Ishikawa (cell line): ENCODE results near the gene AKAP6.

Source experiments
- CEBPB ChIP-seq: IDR thresholded peaks from 2 replicates; pipeline ENCODE4 v1.6.1; 2012
- CREB1 ChIP-seq: IDR thresholded peaks from 2 replicates; pipeline ENCODE4 v1.6.1; 2012; ENCODE audit warnings: low read depth
- EGR1 ChIP-seq: IDR thresholded peaks from 2 replicates; pipeline ENCODE4 v1.6.1; 2012
- EP300 ChIP-seq: IDR thresholded peaks from 2 replicates; pipeline ENCODE4 v1.6.1; 2012; ENCODE audit warnings: borderline replicate concordance
- FOXM1 ChIP-seq: IDR thresholded peaks from 2 replicates; pipeline ENCODE4 v1.6.1; 2012; ENCODE audit warnings: low read depth, borderline replicate concordance
- NFIC ChIP-seq: IDR thresholded peaks from 2 replicates; pipeline ENCODE4 v1.6.1; 2012
- RAD21 ChIP-seq: IDR thresholded peaks from 2 replicates; pipeline ENCODE4 v1.6.1; 2012; ENCODE audit warnings: low read depth
- TAF1 ChIP-seq: IDR thresholded peaks from 2 replicates; pipeline ENCODE4 v1.6.1; 2012; ENCODE audit warnings: low read depth, mild to moderate bottlenecking
- TCF12 ChIP-seq: IDR thresholded peaks from 2 replicates; pipeline ENCODE4 v1.6.1; 2012; ENCODE audit warnings: low read depth
- TEAD4 ChIP-seq: IDR thresholded peaks from 2 replicates; pipeline ENCODE4 v1.6.1; 2012
- YY1 ChIP-seq: IDR thresholded peaks from 2 replicates; pipeline ENCODE4 v1.6.1; 2012; ENCODE audit warnings: low read depth
- ZBTB7A ChIP-seq: IDR thresholded peaks from 2 replicates; pipeline ENCODE4 v1.6.1; 2012; ENCODE audit warnings: low read depth
- TF ChIP-seq, protein P1 (sequence below): IDR thresholded peaks from 2 replicates; pipeline ENCODE4 v1.6.1; 2012; ENCODE audit warnings: low read depth, mild to moderate bottlenecking
- TF ChIP-seq, protein P2 (sequence below): IDR thresholded peaks from 2 replicates; pipeline ENCODE4 v1.6.1; 2012
- TF ChIP-seq, protein P3 (sequence below): IDR thresholded peaks from 2 replicates; pipeline ENCODE4 v1.6.1; 2012

AKAP6 gene

DNA sequence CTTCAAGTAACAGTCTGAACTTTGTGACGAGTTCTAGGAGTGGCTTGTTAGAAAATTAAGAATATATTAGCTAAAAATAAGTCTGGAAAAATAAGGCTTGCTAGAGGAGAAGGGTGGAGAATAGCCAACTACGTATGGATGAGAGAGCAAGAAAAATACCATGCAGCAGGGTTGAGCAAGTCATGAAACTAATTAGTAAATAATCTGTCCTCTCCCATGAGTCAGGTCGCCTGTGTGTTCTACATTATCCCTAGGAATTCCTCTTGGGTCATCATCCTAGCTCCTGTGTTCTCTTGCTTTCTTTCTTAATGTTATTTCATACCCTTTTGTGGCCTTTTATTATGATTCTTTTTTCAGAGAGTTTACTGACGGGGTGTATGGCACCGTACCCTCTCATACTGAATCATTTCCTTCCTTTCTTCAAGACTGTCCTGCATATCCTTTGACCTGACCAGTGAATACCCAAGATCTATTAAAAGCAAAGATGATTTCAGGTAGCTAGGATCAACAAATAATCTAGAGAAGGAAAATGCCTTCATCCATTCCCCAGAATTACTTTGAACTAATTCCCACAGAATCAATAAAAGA lies 432.4 kb downstream of the AKAP6 start:
- TF ChIP-seq CEBPB (peak; percentile 65; the same call in 1 of the 2 replicates), TEAD4 (peak; percentile 11; the same call in 1 of the 2 replicates), RAD21 (no peak)

DNA sequence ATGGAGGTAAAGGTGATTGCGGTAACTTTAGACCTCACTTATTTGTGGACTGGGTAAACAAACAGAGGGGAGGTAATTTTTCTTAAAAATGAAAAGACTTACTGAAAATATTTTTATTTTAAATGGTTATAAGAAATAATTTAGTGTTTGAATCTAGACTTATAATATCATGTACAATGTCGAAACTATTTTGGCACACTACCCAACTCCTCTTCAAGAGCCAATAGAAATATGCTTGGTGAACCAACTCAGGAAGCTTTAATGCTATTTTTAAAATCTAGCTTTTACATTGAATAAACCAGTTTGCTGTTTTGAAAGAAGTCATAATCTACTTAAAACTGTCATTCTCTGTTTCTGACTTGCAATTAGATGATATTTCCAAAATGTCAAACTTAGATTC lies 433.8 kb downstream of the AKAP6 start:
- TF ChIP-seq NFIC: no peak
- no peak for TF ChIP-seq RAD21
- no peak for TF ChIP-seq TAF1
- TF ChIP-seq TEAD4: no peak
- TF ChIP-seq FOXM1: no peak
- no peak for TF ChIP-seq EGR1
- TF ChIP-seq, protein P1, sequence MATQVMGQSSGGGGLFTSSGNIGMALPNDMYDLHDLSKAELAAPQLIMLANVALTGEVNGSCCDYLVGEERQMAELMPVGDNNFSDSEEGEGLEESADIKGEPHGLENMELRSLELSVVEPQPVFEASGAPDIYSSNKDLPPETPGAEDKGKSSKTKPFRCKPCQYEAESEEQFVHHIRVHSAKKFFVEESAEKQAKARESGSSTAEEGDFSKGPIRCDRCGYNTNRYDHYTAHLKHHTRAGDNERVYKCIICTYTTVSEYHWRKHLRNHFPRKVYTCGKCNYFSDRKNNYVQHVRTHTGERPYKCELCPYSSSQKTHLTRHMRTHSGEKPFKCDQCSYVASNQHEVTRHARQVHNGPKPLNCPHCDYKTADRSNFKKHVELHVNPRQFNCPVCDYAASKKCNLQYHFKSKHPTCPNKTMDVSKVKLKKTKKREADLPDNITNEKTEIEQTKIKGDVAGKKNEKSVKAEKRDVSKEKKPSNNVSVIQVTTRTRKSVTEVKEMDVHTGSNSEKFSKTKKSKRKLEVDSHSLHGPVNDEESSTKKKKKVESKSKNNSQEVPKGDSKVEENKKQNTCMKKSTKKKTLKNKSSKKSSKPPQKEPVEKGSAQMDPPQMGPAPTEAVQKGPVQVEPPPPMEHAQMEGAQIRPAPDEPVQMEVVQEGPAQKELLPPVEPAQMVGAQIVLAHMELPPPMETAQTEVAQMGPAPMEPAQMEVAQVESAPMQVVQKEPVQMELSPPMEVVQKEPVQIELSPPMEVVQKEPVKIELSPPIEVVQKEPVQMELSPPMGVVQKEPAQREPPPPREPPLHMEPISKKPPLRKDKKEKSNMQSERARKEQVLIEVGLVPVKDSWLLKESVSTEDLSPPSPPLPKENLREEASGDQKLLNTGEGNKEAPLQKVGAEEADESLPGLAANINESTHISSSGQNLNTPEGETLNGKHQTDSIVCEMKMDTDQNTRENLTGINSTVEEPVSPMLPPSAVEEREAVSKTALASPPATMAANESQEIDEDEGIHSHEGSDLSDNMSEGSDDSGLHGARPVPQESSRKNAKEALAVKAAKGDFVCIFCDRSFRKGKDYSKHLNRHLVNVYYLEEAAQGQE: no peak
- no peak for TF ChIP-seq CEBPB
- TF ChIP-seq ZBTB7A: no peak
- TF ChIP-seq, protein P2, sequence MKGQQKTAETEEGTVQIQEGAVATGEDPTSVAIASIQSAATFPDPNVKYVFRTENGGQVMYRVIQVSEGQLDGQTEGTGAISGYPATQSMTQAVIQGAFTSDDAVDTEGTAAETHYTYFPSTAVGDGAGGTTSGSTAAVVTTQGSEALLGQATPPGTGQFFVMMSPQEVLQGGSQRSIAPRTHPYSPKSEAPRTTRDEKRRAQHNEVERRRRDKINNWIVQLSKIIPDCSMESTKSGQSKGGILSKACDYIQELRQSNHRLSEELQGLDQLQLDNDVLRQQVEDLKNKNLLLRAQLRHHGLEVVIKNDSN: no peak
- TF ChIP-seq CREB1: no peak
- TF ChIP-seq YY1: no peak
- TF ChIP-seq TCF12: no peak
- no peak for TF ChIP-seq EP300
- TF ChIP-seq, protein P3, sequence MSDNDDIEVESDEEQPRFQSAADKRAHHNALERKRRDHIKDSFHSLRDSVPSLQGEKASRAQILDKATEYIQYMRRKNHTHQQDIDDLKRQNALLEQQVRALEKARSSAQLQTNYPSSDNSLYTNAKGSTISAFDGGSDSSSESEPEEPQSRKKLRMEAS: no peak

GRCh38 chr14:32763673-32764072 lies 434.6 kb downstream of the AKAP6 start:
- TF ChIP-seq NFIC (no peak), RAD21 (no peak), EP300 (no peak), TCF12 (no peak), EGR1 (no peak), ZBTB7A (no peak), TAF1 (no peak), CREB1 (no peak), CEBPB (no peak), TEAD4 (no peak), FOXM1 (no peak), YY1 (no peak)
- TF ChIP-seq, protein P2: no peak
- TF ChIP-seq, protein P3: no peak
- TF ChIP-seq, protein P1: no peak

DNA sequence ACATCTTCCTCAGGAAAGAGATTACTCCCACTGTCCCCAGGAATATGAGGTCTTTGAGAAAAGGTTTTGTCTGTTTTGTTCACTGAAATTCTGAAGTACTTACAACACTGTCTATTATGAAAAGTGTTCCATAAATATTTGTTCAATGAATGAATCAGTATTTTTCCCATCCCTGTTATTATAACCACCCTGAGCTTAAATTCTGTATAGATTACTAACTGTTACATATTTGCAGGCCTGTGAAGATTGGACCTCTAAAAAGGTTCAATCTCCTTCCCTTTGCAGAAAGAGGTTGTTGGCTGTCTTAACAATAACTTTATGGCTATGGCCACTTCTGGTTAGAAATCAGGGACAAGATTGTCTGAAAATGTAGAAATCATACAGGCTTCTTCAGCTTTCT lies 435.0 kb downstream of the AKAP6 start:
- TF ChIP-seq, protein P3: no peak
- no peak for TF ChIP-seq CREB1
- TF ChIP-seq ZBTB7A: no peak
- TF ChIP-seq EGR1: no peak
- TF ChIP-seq TEAD4: no peak
- TF ChIP-seq TCF12: no peak
- no peak for TF ChIP-seq CEBPB
- no peak for TF ChIP-seq FOXM1
- no peak for TF ChIP-seq TAF1
- TF ChIP-seq, protein P1: no peak
